ENCODE data around the gene CTR9.

CTR9 gene

DNA sequence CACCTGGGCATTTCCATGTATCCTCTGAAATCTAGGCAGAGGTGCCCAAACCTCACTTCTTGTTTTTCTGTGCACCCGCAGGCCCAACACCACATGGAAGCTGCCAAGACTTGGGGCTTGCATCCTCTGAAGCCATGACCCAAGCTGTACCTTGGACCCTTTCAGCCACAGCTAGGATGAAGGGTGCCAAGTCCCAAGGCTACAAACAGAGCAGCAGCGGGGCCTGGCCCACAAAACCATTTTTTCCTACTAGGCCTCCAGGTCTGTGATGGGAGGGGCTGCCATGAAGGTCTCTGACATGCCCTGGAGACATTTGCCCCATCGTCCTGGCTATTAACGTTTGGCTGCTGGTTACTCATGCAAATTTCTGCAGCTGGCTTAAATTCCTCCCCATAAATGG is 78.1 kb downstream of the CTR9 start:
- DNase-seq: no peak

All from suppressor macrophage treated with lipopolysaccharide for 1 hour (primary cell).